Umbilical cord (tissue), 2 donors: ENCODE measurements around the gene PPP2R3A. TPM values are rescaled to one million over a fixed set of nuclear protein-coding genes. Genes with fewer than 3 reads are reported as not detected.
A peak's percentile ranks its signal among the peaks of the same experiment; 100 is the strongest.

ENCODE experiments used
- DNase-seq: peaks from one replicate; pipeline ENCODE4 v3.0.0-alpha.2; 2015; ENCODE audit warnings: low spot score
- total RNA-seq: library from RNA; depleted of rRNA; stranded (reverse); fragments of >200 nt; gene quantifications from one replicate; pipeline ENCODE4 v1.2.3, GENCODE V29; 2014; ENCODE audit warnings: low replicate concordance; ENCODE audit not compliant: insufficient read depth

Gene PPP2R3A
- total RNA-seq, 1 donor from 2014 or later: 20.2 TPM

DNA sequence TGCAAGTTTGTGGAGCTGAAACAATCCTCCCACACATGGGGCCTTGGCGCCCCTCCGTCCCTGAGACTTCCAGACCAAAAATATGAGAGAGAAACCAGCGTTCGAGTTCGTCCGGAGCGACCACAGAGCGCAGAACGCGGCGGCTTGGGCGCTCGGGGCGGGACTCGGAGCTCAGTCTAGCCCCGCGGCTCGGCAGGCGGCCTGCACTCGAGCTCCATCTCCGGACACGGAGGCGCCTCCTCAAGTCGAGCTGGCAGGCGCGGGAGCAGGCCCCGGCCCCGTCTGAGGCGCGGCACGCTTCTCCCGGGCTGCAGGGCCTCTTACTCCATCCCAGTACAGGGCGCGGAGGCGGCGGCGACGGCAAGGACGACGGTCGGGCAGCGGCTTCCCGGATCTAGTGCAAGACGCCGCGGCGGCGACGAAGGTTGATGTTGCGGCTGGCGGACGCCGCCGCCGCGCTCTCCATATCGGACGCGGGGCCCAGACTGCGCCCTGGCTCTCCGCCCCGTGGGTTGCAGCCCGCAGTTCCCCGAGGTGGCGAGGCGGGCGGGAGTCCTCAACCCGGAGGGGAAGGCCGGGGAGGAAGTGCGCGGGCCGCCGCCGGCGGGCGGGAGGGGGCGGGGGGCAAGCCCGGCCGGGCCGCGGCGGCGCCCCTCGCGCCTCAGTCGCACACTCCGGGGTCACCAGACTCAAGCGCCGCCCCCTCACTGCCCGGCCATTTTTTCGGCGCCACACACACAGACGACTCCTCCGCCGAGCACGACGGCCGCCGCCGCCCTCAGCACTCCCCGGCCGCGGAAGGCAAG is 229.9 kb downstream of the PPP2R3A start:
- DNase-seq: peak; percentile 57

DNA sequence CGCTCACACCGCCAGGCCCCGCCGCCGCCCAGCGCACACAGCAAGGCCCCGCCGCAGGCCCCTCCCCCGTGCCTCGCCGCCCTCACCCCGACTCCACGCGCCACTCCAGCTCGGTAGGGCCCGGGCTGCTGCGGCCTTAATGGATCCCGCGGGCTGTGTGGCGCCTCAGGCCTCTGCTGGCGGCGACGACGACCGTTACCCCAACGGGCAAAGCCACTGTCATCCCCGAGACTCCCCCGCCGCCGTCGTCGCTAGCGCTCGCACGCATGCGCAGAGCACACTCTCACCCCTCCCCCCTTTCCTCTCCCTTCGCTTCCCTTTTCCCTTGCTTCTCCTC is 230.5 kb downstream of the PPP2R3A start, which contains the start of gene MSL2:
TSS of gene MSL2 (minus strand) at position 272 of the 337 bp plus-strand sequence. CDS start 1,222 bp downstream, outside the sequence.
- peak; percentile 84 for DNase-seq

DNA sequence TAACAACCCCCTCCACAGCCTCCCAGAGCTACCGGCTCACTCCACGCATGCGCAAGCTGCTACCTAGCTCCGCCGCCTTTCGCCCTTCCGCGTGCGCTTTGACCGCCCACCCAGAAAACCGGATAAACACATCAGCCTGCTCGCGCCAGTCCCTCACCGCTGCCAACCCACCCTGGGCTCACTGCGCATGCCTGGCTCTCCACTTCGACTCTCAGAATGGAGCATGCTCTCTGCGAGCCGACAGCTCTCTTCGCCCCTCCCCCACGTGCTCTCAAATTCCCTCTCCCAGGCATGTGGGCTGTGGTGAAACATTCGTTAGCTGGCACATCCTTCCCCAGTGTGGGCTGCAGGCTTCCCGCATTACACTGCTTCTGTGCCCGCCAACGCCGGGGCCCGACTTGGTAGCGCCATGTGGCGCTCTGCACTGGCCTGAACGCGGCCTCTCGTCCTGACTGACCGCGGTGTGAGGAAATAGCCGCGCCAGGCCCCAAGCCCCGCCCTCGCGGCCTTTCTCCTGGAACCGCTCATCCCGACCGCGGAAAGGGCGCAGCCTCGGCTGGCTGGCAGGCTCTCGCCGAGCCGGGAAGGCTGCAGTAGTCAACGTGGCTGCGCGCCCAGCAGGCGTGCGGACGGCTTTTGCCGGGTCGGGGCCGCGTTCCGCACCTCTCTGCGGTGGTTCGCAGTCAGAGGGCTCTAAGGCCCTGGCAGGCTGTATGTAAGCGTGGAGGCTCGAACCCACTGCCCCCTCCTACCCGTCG is 231.1 kb downstream of the PPP2R3A start:
- peak; percentile 100 for DNase-seq

DNA sequence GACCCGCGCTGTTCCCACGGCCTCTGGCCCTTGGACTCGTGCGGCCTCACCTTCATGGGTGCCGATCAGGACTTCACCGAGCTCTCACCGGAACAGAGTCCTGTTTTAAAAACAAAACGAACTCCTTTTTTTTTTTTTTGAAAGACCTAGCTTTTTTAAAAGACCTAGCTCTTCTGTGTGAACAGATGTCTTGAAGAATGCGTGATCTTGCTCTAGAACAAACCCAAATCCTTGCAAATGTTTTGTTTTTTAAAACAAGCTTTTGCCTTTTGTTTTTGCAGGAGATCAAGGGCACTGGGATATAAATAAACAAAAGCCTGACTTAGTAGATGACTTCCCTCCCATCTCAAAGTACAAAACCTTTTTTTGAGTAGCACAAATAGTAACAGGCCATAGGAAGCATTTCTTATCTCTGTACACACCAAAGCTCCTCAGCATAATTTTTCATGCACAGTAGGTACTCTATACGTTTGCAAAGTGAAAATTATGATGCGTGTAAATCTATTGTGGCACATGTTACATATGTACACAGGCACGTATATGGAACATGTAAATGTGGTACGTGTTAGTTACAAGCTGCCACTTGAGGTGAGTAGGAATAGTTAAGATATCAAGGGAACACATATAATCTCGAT is 231.7 kb downstream of the PPP2R3A start:
- DNase-seq: no peak

Other genes with a start within 250 kb of the PPP2R3A start
- 55.6 TPM for gene MSL2, start 230.6 kb downstream of the PPP2R3A start, total RNA-seq